ENCODE results near the gene PITRM1. TPM values are rescaled to one million over a fixed set of nuclear protein-coding genes. Genes with fewer than 3 reads are reported as not detected.
"Not testable (repeated sequence)": the region's sequence is repeated elsewhere in the genome, so short reads cannot be mapped to it uniquely, and the experiment has no call there.

Gene PITRM1
- total and polyA plus RNA-seq, 2 experiments from 2014 or later, result 59.3 to 65.0 TPM

GRCh38 chr10:3109196-3109595 is 63.4 kb downstream of the PITRM1 start:
- Histone ChIP-seq H3K27me3 (no peaks in the 10 kb centered on the region), H3K36me3 (peaks cover 70% of the 10 kb centered on the region), H3K4me1 (ENCODE audit: low read depth) (peaks cover 19% of the 10 kb centered on the region), H3K27ac (peak overlapping the region; percentile 71), H3K9me3 (ENCODE audit: low read depth) (no peaks in the 10 kb centered on the region), H3K4me3 (no peak overlapping the region)
- TF ChIP-seq, protein P1, sequence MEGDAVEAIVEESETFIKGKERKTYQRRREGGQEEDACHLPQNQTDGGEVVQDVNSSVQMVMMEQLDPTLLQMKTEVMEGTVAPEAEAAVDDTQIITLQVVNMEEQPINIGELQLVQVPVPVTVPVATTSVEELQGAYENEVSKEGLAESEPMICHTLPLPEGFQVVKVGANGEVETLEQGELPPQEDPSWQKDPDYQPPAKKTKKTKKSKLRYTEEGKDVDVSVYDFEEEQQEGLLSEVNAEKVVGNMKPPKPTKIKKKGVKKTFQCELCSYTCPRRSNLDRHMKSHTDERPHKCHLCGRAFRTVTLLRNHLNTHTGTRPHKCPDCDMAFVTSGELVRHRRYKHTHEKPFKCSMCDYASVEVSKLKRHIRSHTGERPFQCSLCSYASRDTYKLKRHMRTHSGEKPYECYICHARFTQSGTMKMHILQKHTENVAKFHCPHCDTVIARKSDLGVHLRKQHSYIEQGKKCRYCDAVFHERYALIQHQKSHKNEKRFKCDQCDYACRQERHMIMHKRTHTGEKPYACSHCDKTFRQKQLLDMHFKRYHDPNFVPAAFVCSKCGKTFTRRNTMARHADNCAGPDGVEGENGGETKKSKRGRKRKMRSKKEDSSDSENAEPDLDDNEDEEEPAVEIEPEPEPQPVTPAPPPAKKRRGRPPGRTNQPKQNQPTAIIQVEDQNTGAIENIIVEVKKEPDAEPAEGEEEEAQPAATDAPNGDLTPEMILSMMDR (IDR thresholded peaks at IDR 0.05; ENCODE audit: low read depth, low read length), result no peak
- no peak for DNase-seq (ENCODE audit: low read depth in 1 of 2, low spot score in 1 of 2)

- no peak overlapping the region for H3K4me3 ChIP-seq
- H3K27ac ChIP-seq, result peak overlapping the region; percentile 71
- H3K4me1 ChIP-seq (ENCODE audit: low read depth), result peaks cover 19% of the 10 kb centered on the region
- DNase-seq (ENCODE audit: low read depth in 1 of 2, low spot score in 1 of 2), result no peak
- H3K27me3 ChIP-seq, result no peaks in the 10 kb centered on the region
- no peaks in the 10 kb centered on the region for H3K9me3 ChIP-seq (ENCODE audit: low read depth)
- peaks cover 72% of the 10 kb centered on the region for H3K36me3 ChIP-seq
- TF ChIP-seq, protein P1 (IDR thresholded peaks at IDR 0.05; ENCODE audit: low read depth, low read length), result no peak
Observed at GRCh38 chr10:3108575-3109105, 63.9 kb downstream of the PITRM1 start.

- Histone ChIP-seq H3K27me3 (no peaks in the 10 kb centered on the region), H3K9me3 (ENCODE audit: low read depth) (no peaks in the 10 kb centered on the region), H3K27ac (peak overlapping the region; percentile 71), H3K36me3 (peaks cover 70% of the 10 kb centered on the region), H3K4me1 (ENCODE audit: low read depth) (peaks cover 19% of the 10 kb centered on the region), H3K4me3 (no peak overlapping the region)
- DNase-seq (ENCODE audit: low read depth in 1 of 2, low spot score in 1 of 2), result no peak
- TF ChIP-seq, protein P1 (IDR thresholded peaks at IDR 0.05; ENCODE audit: low read depth, low read length), result no peak
Observed at GRCh38 chr10:3108033-3108432, 64.5 kb downstream of the PITRM1 start.

GRCh38 chr10:3107426-3107961 is 65.1 kb downstream of the PITRM1 start:
- Histone ChIP-seq H3K4me1 (ENCODE audit: low read depth) (peaks cover 19% of the 10 kb centered on the region), H3K9me3 (ENCODE audit: low read depth) (no peaks in the 10 kb centered on the region), H3K4me3 (no peak overlapping the region), H3K27ac (peak overlapping the region; percentile 66), H3K27me3 (no peaks in the 10 kb centered on the region), H3K36me3 (peaks cover 71% of the 10 kb centered on the region)
- TF ChIP-seq, protein P1 (IDR thresholded peaks at IDR 0.05; ENCODE audit: low read depth, low read length), result no peak
- DNase-seq (ENCODE audit: low read depth in 1 of 2, low spot score in 1 of 2), result peak in 1 of 2 donors; percentile 84

DNA sequence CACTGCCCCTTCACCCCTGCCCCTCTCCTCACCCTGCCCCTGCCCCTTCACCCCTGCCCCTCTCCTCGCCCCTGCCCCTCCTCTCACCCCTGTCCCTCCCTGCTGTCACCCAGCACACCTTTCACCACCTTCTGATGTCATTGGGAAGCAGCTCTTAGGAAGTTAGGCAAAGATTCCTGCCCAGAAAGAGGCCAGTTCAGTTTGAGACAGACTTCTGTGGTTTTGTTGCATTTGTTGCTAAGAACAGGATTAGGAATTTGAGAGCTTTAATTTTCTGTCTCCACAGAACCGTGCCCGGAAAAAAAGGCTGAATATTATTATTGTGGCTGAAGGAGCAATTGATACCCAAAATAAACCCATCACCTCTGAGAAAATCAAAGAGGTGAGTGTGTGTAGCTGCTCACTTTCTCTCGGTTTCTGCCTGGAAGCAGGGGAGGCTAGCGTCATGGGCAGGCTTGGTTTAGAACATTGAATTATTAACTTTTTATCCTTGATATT is 65.6 kb downstream of the PITRM1 start:
- Histone ChIP-seq H3K4me1 (ENCODE audit: low read depth) (peaks cover 16% of the 10 kb centered on the region), H3K36me3 (peaks cover 67% of the 10 kb centered on the region), H3K9me3 (ENCODE audit: low read depth) (no peaks in the 10 kb centered on the region), H3K27me3 (no peaks in the 10 kb centered on the region), H3K4me3 (no peak overlapping the region), H3K27ac (peak overlapping the region; percentile 66)
- DNase-seq (ENCODE audit: low read depth in 1 of 2, low spot score in 1 of 2), result peak in 1 of 2 donors; percentile 32
- TF ChIP-seq, protein P1 (IDR thresholded peaks at IDR 0.05; ENCODE audit: low read depth, low read length), result no peak

GRCh38 chr10:3106328-3106727 is 66.3 kb downstream of the PITRM1 start:
- not testable (repeated sequence) for DNase-seq (ENCODE audit: low read depth in 1 of 2, low spot score in 1 of 2); H3K9me3 ChIP-seq (ENCODE audit: low read depth); H3K27ac ChIP-seq; H3K4me3 ChIP-seq; H3K4me1 ChIP-seq (ENCODE audit: low read depth); H3K27me3 ChIP-seq
- peaks cover 66% of the 10 kb centered on the region for H3K36me3 ChIP-seq
